ENCODE results near the gene TTC28.

DNA sequence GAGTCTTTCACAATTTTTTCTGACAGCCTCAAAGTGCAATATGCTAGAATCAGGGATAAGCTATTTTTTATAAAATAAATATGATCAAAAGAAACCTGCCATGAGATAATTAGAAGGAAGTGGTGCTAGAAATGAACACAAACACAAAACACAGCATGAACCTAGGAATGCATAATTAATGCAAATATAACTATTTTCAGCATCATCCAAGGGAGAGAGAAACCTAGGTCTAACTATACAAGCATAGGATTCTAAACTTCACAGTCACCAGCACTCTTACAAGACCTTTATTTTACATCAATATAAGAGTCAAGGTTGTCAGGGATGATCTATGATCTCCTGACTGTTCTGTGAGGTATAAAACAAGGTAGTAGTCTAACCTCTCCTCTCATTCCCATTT lies 29.2 kb downstream of the TTC28 start:
- TF ChIP-seq SUZ12 (IDR thresholded peaks at IDR 0.05; ENCODE audit: extremely low read depth, insufficient read depth, insufficient read length) (no peak), YY1 (IDR thresholded peaks at IDR 0.05; ENCODE audit: insufficient read depth, insufficient read length) (no peak)
